GM21723 (cell line): ENCODE results near the gene GAL3ST3.

Experiments used
- ATAC-seq: cut with Tn5 transposase; IDR thresholded peaks from one replicate; pipeline ENCODE4 v1.9.1; 2021; ENCODE audit warnings: mild to moderate bottlenecking, moderate library complexity; ENCODE audit not compliant: unreplicated experiment

GAL3ST3 gene

GRCh38 chr11:66069715-66070603, 21.0 kb upstream of the GAL3ST3 start, which contains the start of gene PACS1:
TSS of gene PACS1 (plus strand) at chr11:66070272. CDS start at chr11:66070487, 215 bp downstream.
- ATAC-seq, result peak; percentile 41

- peak; percentile 7 for ATAC-seq
Measured at GRCh38 chr11:66068923-66069714, 20.2 kb upstream of the GAL3ST3 start.

- no peak for ATAC-seq
Measured at GRCh38 chr11:66068154-66068821, 19.3 kb upstream of the GAL3ST3 start.

- no peak for ATAC-seq
Measured at GRCh38 chr11:66067640-66068039, 18.7 kb upstream of the GAL3ST3 start.

GRCh38 chr11:66066751-66067150, 17.8 kb upstream of the GAL3ST3 start:
- ATAC-seq, result no peak

- no peak for ATAC-seq
Measured at GRCh38 chr11:66064571-66064970, 15.6 kb upstream of the GAL3ST3 start.

- ATAC-seq, result no peak
Measured at GRCh38 chr11:66063900-66064299, 14.9 kb upstream of the GAL3ST3 start.

GRCh38 chr11:66062408-66062807, 13.4 kb upstream of the GAL3ST3 start:
- ATAC-seq, result no peak

- ATAC-seq, result no peak
Measured at GRCh38 chr11:66061268-66061667, 12.3 kb upstream of the GAL3ST3 start.

GRCh38 chr11:66059966-66060680, 11.2 kb upstream of the GAL3ST3 start:
- ATAC-seq, result no peak

GRCh38 chr11:66056501-66056900, 7.5 kb upstream of the GAL3ST3 start:
- ATAC-seq, result no peak

- no peak for ATAC-seq
Measured at GRCh38 chr11:66055021-66055420, 6.1 kb upstream of the GAL3ST3 start.

GRCh38 chr11:66052664-66052982, 3.7 kb upstream of the GAL3ST3 start:
- no peak for ATAC-seq

GRCh38 chr11:66051766-66052663, 3.1 kb upstream of the GAL3ST3 start, which contains the start of gene SF3B2:
TSS of gene SF3B2 (plus strand) at chr11:66052364. CDS start at chr11:66052385, 21 bp downstream.
- peak; percentile 95 for ATAC-seq

GRCh38 chr11:66051371-66051765, 2.4 kb upstream of the GAL3ST3 start:
- ATAC-seq, result no peak

GRCh38 chr11:66050581-66051231, 1.7 kb upstream of the GAL3ST3 start:
- ATAC-seq, result no peak

- no peak for ATAC-seq
Measured at GRCh38 chr11:66047541-66048365, 1.2 kb downstream of the GAL3ST3 start.

GRCh38 chr11:66046901-66047300, 2.1 kb downstream of the GAL3ST3 start:
- ATAC-seq, result no peak
